Fibroblast of villous mesenchyme (primary cell): ENCODE data around the gene THSD4. TPM values are rescaled to one million over a fixed set of nuclear protein-coding genes. Genes with fewer than 3 reads are reported as not detected.

Experiments
- DNase-seq: peaks from one replicate; pipeline ENCODE4 v3.0.0-alpha.2; 2010; ENCODE audit warnings: low read depth
- H3K4me3 ChIP-seq: 2 replicates; pipeline ENCODE4 v1.5.1; 2011; ENCODE audit warnings: low read depth, mild to moderate bottlenecking, low read length
- CTCF ChIP-seq: IDR thresholded peaks from 2 replicates; pipeline ENCODE4 v1.5.1; 2012; ENCODE audit warnings: low read depth, mild to moderate bottlenecking, low read length; ENCODE audit not compliant: insufficient read depth
- total RNA-seq: library from RNA; depleted of rRNA; stranded (reverse); fragments of >200 nt; gene quantifications from 2 replicates; pipeline ENCODE4 v1.2.3, GENCODE V29; 2012

The THSD4 gene
- total RNA-seq, 1 donor = 76.4 TPM

- DNase-seq = no peak
Measured at GRCh38 chr15:71686221-71687050, 571.2 kb downstream of the THSD4 start.

GRCh38 chr15:71687902-71688508 is 572.7 kb downstream of the THSD4 start:
- H3K4me3 ChIP-seq = no peak overlapping the region
- peak; percentile 84 for DNase-seq
- no peak for TF ChIP-seq CTCF

More at GRCh38 chr15:71686221-71687050, 571.2 kb downstream of the THSD4 start:
- H3K4me3 ChIP-seq = no peak overlapping the region
- no peak for TF ChIP-seq CTCF

GRCh38 chr15:71688509-71689094 is 573.3 kb downstream of the THSD4 start:
- DNase-seq = no peak
- H3K4me3 ChIP-seq = no peak overlapping the region
- no peak for TF ChIP-seq CTCF

GRCh38 chr15:71691081-71691457 is 575.8 kb downstream of the THSD4 start:
- TF ChIP-seq CTCF = no peak
- no peak for DNase-seq
- H3K4me3 ChIP-seq = no peak overlapping the region

GRCh38 chr15:71691458-71692417 is 576.5 kb downstream of the THSD4 start:
- TF ChIP-seq CTCF = no peak
- peak; percentile 97 for DNase-seq
- peak overlapping the region; percentile 4 for H3K4me3 ChIP-seq

- no peak for TF ChIP-seq CTCF
- no peak overlapping the region for H3K4me3 ChIP-seq
- DNase-seq = no peak
Measured at GRCh38 chr15:71697236-71697635, 582.0 kb downstream of the THSD4 start.
